Neural cell (in vitro differentiated cells): Measurements from ENCODE around the gene PPP1R36. TPM values are rescaled to one million over a fixed set of nuclear protein-coding genes. Genes with fewer than 3 reads are reported as not detected.

ENCODE experiments used
- H2AFZ ChIP-seq: fragments of 200-600, 300-800 bp; sonication (generic), shearing (Covaris generic); 2 replicates; pipeline ENCODE4 v1.6.0; 2014; ENCODE audit warnings: low read depth, mild to moderate bottlenecking, antibody characterized with exemption, low read length, moderate library complexity
- H3F3A ChIP-seq: fragments of 200-600 bp; shearing (Covaris generic); 2 replicates; pipeline ENCODE4 v1.6.1; 2016; ENCODE audit warnings: mild to moderate bottlenecking, moderate library complexity, mixed read lengths, antibody characterized with exemption, low read length; ENCODE audit not compliant: insufficient read depth, poor library complexity, severe bottlenecking
- H3K27ac ChIP-seq: fragments of 200-600, 300-800 bp; sonication (generic), shearing (Covaris generic); 2 replicates; pipeline ENCODE4 v1.5.1; 2014; ENCODE audit warnings: mild to moderate bottlenecking, low read length, moderate library complexity
- H3K27me3 ChIP-seq: fragments of 300-800, 200-600 bp; sonication (generic), shearing (Covaris generic); 2 replicates; pipeline ENCODE4 v1.6.0; 2014; ENCODE audit warnings: mild to moderate bottlenecking, low read depth, low read length, moderate library complexity; ENCODE audit not compliant: insufficient read depth
- H3K36me3 ChIP-seq: fragments of 300-800, 200-600 bp; sonication (generic), shearing (Covaris generic); 2 replicates; pipeline ENCODE4 v1.5.1; 2014; ENCODE audit warnings: mild to moderate bottlenecking, antibody characterized with exemption, low read length, moderate library complexity; ENCODE audit not compliant: insufficient read depth
- H3K4me2 ChIP-seq: fragments of 300-800, 200-600 bp; sonication (generic), shearing (Covaris generic); 2 replicates; pipeline ENCODE4 v1.6.0; 2014; ENCODE audit warnings: mild to moderate bottlenecking, low read length
- H3K4me3 ChIP-seq: fragments of 300-800, 200-600 bp; sonication (generic), shearing (Covaris generic); 2 replicates; pipeline ENCODE4 v1.5.1; 2014; ENCODE audit warnings: mild to moderate bottlenecking, low read length, moderate library complexity
- H3K79me2 ChIP-seq: fragments of 200-600 bp; shearing (Covaris generic); replicated peaks from 2 replicates; pipeline ENCODE4 v1.6.0; 2014; ENCODE audit warnings: mild to moderate bottlenecking, low read length, moderate library complexity; ENCODE audit not compliant: insufficient read depth
- H3K9ac ChIP-seq: fragments of 300-800, 200-600 bp; sonication (generic), shearing (Covaris generic); 2 replicates; pipeline ENCODE4 v1.6.1; 2016; ENCODE audit warnings: mild to moderate bottlenecking, low read length, mixed read lengths
- H3K9me2 ChIP-seq: fragments of 200-600 bp; shearing (Covaris generic); 2 replicates; pipeline ENCODE4 v1.6.1; 2016; ENCODE audit warnings: mild to moderate bottlenecking, low read length, mixed read lengths; ENCODE audit not compliant: insufficient read depth
- H3K9me3 ChIP-seq: fragments of 200-600, 300-800 bp; sonication (generic), shearing (Covaris generic); 2 replicates; pipeline ENCODE4 v1.6.1; 2016; ENCODE audit warnings: mild to moderate bottlenecking, mixed run types, low read length, moderate library complexity, mixed read lengths
- H4K20me1 ChIP-seq: fragments of 200-600 bp; shearing (Covaris generic); 2 replicates; pipeline ENCODE4 v1.6.1; 2016; ENCODE audit warnings: mild to moderate bottlenecking, mixed run types; ENCODE audit not compliant: insufficient read depth
- EP300 ChIP-seq: fragments of 450-650 bp; conservative IDR thresholded peaks from 2 replicates; pipeline ENCODE4 v1.6.1; 2014; ENCODE audit warnings: antibody characterized with exemption, mild to moderate bottlenecking, moderate library complexity; ENCODE audit not compliant: poor library complexity, severe bottlenecking
- EZH2 ChIP-seq: fragments of 200-600, 300-800 bp; shearing (Covaris generic), sonication (generic); IDR thresholded peaks from 2 replicates; pipeline ENCODE4 v1.6.1; 2014; ENCODE audit warnings: antibody characterized with exemption, low read length, borderline replicate concordance, mild to moderate bottlenecking; ENCODE audit not compliant: insufficient read depth, poor library complexity, severe bottlenecking
- MXI1 ChIP-seq: fragments of 450-650 bp; conservative IDR thresholded peaks from 2 replicates; pipeline ENCODE4 v1.6.1; 2014; ENCODE audit warnings: antibody characterized with exemption, mild to moderate bottlenecking; ENCODE audit not compliant: poor library complexity, severe bottlenecking
- POLR2AphosphoS5 ChIP-seq: IDR thresholded peaks from 2 replicates; pipeline ENCODE4 v1.6.1; 2012
- RAD21 ChIP-seq: fragments of 450-650 bp; conservative IDR thresholded peaks from 2 replicates; pipeline ENCODE4 v1.6.1; 2014; ENCODE audit warnings: antibody characterized with exemption, mild to moderate bottlenecking, moderate library complexity
- SMC3 ChIP-seq: fragments of 450-650 bp; conservative IDR thresholded peaks from 2 replicates; pipeline ENCODE4 v1.6.1; 2014; ENCODE audit warnings: antibody characterized with exemption, mild to moderate bottlenecking, moderate library complexity; ENCODE audit not compliant: poor library complexity
- TAF1 ChIP-seq: IDR thresholded peaks from 2 replicates; pipeline ENCODE4 v1.6.1; 2012; ENCODE audit warnings: low read depth
- polyA plus RNA-seq: library from polyadenylated mRNA; depleted of rRNA; stranded (reverse); fragments of >200 nt; gene quantifications from 2 replicates; pipeline ENCODE4 v1.2.3, GENCODE V29; 2014
- TF ChIP-seq, protein P1 (sequence below): fragments of 450-650 bp; IDR thresholded peaks from 2 replicates; pipeline ENCODE4 v1.5.1; 2014; ENCODE audit warnings: antibody characterized with exemption, mild to moderate bottlenecking, moderate library complexity; ENCODE audit not compliant: poor library complexity, severe bottlenecking
- TF ChIP-seq, protein P2 (sequence below): IDR thresholded peaks from 2 replicates; pipeline ENCODE4 v1.6.1; 2012; ENCODE audit warnings: borderline replicate concordance

PPP1R36 gene
- polyA plus RNA-seq, 1 donor from 2014 or later = not detected

DNA sequence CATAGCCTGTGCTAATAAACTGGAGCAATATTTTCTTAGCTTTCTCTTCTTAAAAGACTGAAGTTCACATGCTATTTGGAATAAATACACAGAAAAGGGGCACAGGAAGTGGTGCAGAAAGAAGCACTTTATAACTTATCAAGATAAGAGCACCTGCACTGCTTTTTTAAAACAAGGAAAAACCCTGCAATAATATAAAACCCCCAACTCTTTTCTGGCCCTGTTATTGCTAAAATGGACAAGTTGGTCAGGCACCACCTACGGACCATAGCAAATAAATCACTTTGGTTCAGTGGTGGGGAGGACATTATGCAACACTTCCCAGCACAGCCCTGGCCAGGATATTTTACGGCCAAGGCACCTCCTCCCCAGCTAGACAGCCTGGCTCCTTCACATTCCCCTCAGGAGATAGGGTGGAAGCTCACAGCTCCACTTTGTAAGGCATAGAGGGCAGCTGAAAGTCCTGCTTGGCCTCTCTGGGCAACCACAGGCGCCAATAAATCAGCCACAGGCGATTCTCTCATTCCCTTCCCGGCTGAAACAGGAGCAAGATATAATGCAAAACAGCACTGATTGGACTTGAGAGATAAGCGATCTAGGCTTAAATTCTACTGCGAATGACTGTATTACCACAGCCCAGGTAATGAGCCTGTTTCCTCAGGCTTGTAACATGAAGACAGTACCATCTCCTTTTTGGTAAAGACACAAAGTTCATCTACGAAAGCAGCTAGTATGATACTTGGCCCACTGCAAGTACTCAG is 48.2 kb upstream of the PPP1R36 start:
- peaks cover 38% of the 10 kb centered on the region for H3K79me2 ChIP-seq

DNA sequence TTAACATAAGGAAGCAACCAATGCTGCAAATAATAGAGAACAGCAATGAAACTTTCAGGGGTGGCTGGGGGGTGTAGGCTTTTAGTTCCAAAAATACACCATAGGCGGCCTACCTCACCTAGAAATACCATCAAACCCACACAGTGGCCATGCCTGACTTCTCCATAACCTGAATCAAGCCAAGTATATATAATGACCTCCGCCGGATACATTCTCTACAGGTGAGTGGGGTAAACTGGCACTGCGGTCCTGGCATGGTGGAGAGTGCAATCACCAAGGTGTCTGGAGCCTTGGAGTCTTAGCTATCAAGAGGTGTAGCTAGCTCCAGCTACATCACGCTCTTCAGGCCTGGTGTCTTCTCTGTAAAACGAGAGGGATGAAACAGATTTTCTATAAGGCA is 47.3 kb upstream of the PPP1R36 start:
- H3K9me3 ChIP-seq = no peaks in the 10 kb centered on the region
- H3K9ac ChIP-seq = peak overlapping the region; percentile 99
- TF ChIP-seq RAD21 = no peak
- no peak for TF ChIP-seq EP300
- TF ChIP-seq MXI1 = no peak
- TF ChIP-seq, protein P1, sequence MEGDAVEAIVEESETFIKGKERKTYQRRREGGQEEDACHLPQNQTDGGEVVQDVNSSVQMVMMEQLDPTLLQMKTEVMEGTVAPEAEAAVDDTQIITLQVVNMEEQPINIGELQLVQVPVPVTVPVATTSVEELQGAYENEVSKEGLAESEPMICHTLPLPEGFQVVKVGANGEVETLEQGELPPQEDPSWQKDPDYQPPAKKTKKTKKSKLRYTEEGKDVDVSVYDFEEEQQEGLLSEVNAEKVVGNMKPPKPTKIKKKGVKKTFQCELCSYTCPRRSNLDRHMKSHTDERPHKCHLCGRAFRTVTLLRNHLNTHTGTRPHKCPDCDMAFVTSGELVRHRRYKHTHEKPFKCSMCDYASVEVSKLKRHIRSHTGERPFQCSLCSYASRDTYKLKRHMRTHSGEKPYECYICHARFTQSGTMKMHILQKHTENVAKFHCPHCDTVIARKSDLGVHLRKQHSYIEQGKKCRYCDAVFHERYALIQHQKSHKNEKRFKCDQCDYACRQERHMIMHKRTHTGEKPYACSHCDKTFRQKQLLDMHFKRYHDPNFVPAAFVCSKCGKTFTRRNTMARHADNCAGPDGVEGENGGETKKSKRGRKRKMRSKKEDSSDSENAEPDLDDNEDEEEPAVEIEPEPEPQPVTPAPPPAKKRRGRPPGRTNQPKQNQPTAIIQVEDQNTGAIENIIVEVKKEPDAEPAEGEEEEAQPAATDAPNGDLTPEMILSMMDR = no peak
- no peak for TF ChIP-seq SMC3
- TF ChIP-seq, protein P2, sequence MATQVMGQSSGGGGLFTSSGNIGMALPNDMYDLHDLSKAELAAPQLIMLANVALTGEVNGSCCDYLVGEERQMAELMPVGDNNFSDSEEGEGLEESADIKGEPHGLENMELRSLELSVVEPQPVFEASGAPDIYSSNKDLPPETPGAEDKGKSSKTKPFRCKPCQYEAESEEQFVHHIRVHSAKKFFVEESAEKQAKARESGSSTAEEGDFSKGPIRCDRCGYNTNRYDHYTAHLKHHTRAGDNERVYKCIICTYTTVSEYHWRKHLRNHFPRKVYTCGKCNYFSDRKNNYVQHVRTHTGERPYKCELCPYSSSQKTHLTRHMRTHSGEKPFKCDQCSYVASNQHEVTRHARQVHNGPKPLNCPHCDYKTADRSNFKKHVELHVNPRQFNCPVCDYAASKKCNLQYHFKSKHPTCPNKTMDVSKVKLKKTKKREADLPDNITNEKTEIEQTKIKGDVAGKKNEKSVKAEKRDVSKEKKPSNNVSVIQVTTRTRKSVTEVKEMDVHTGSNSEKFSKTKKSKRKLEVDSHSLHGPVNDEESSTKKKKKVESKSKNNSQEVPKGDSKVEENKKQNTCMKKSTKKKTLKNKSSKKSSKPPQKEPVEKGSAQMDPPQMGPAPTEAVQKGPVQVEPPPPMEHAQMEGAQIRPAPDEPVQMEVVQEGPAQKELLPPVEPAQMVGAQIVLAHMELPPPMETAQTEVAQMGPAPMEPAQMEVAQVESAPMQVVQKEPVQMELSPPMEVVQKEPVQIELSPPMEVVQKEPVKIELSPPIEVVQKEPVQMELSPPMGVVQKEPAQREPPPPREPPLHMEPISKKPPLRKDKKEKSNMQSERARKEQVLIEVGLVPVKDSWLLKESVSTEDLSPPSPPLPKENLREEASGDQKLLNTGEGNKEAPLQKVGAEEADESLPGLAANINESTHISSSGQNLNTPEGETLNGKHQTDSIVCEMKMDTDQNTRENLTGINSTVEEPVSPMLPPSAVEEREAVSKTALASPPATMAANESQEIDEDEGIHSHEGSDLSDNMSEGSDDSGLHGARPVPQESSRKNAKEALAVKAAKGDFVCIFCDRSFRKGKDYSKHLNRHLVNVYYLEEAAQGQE = no peak
- no peak for TF ChIP-seq POLR2AphosphoS5
- no peak for TF ChIP-seq TAF1
- TF ChIP-seq EZH2 = no peak
- H3K27ac ChIP-seq = peak overlapping the region; percentile 97
- peak overlapping the region; percentile 98 for H3K4me3 ChIP-seq
- no peaks in the 10 kb centered on the region for H3K27me3 ChIP-seq
- H3K4me2 ChIP-seq = peak overlapping the region; percentile 95
- no peaks in the 10 kb centered on the region for H3K9me2 ChIP-seq
- peaks cover 46% of the 10 kb centered on the region for H3K79me2 ChIP-seq
- no peaks in the 10 kb centered on the region for H3F3A ChIP-seq
- peak overlapping the region; percentile 98 for H2AFZ ChIP-seq
- H4K20me1 ChIP-seq = no peaks in the 10 kb centered on the region
- H3K36me3 ChIP-seq = no peaks in the 10 kb centered on the region

More for the DNA sequence above, 48.2 kb upstream of the PPP1R36 start:
- no peak for TF ChIP-seq TAF1
- TF ChIP-seq EP300 = no peak
- no peak for TF ChIP-seq POLR2AphosphoS5
- TF ChIP-seq MXI1 = no peak
- TF ChIP-seq SMC3 = no peak
- TF ChIP-seq, protein P1 = no peak
- no peak for TF ChIP-seq RAD21
- no peak for TF ChIP-seq EZH2
- TF ChIP-seq, protein P2 = no peak
- Histone ChIP-seq H3K27me3 (no peaks in the 10 kb centered on the region), H2AFZ (no peak overlapping the region), H4K20me1 (no peaks in the 10 kb centered on the region), H3K4me3 (peak overlapping the region; percentile 98), H3K9me2 (no peaks in the 10 kb centered on the region), H3K36me3 (no peaks in the 10 kb centered on the region), H3K4me2 (peak overlapping the region; percentile 95), H3K9ac (no peak overlapping the region), H3K27ac (no peak overlapping the region), H3F3A (no peaks in the 10 kb centered on the region), H3K9me3 (no peaks in the 10 kb centered on the region)
